Tongue (tissue), 2 donors: ENCODE data around the gene LAMA3. TPM values are rescaled to one million over a fixed set of nuclear protein-coding genes. Genes with fewer than 3 reads are reported as not detected.

Source experiments
- DNase-seq: peaks from one replicate; pipeline ENCODE4 v3.0.0-alpha.2; 2015
- total RNA-seq: library from RNA; depleted of rRNA; stranded (reverse); fragments of >200 nt; gene quantifications from one replicate; pipeline ENCODE4 v1.2.3, GENCODE V29; 2014

Gene LAMA3
- total RNA-seq, 1 donor from 2014 or later = 37.0 TPM

DNA sequence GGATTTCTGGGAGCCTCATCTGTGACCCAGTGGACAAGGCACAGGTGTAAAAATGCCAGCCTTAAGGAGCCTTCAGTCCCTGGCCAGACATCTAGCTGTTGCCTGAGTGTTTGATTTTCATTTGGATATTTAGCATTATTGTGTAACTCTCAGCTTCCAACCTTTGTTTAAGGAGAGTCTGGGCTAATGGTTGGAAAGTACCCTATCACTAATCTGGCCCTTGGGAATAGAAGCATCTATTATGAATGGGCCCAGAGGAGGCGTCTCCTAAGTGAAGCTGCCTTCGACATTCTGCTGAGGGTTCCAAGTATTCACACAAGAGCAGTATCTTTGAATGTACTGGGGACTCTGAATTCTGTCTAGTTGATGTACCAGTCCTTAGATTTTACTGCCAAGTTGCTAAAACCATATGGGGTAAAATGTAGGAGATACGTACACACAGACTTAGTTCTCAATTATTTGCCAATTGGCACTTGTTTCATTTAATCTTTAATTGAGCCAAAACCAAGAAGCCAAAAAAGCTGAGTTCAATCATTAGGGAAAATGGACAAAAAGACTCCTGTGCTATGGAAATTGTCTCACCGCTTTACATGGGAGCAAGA, 19.3 kb upstream of the LAMA3 start:
- no peak for DNase-seq

DNA sequence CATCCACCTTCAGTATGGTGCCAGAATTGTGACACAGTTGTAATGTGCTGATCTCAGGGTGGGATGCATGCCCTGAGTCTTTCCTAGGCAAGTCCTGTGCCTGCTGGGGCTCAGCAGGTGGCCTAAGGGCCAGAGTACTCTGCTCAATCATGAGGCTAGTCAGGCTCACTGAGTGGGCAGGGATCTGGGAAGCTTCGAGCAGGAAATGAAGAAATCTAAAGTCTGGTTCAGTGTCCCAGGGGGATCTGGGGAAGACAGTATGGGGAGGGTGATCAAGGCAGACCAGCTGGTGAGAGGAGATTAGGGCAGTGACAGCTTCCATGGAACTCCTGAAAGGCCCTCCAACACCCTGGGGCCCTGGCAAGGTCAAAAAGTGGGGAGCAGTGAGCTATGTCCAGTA, 17.7 kb upstream of the LAMA3 start:
- no peak for DNase-seq

DNA sequence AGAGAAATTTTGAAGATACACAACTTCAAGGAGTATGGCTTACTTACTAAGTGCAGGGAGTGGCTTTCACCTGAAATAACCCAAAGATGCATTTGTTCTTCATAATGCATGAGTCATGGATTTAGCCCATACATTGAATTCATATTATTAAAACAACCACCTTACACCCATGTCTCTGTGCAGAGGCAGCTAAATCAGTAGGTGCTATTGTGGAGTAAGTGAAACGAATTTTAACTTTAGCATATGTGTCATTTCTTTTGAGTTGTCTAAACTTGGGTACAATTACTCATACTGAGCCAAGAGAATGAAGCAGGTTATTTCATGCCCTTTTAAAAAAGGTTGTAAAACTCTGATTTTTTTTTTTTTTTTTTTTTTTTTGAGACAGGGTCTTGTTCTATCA, 15.5 kb upstream of the LAMA3 start:
- no peak for DNase-seq

DNA sequence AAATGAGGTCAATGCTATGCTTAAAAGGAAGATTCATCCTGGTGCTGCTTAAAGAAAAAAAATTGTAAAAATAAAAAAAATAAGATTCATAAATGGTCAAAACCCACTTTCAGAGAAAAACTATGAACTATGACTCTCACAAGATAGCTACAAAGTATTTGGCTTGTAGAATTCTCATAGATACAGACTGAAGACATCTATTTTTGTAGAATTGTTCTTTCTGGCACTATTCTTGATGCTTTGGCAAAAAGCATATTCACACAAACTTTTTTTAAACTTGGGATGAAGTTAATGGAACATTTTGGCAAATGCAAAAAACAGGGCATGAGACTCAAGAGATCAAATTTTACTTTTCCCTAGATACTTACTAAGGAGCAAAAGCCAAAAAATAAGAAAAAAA, 14.0 kb upstream of the LAMA3 start:
- no peak for DNase-seq

DNA sequence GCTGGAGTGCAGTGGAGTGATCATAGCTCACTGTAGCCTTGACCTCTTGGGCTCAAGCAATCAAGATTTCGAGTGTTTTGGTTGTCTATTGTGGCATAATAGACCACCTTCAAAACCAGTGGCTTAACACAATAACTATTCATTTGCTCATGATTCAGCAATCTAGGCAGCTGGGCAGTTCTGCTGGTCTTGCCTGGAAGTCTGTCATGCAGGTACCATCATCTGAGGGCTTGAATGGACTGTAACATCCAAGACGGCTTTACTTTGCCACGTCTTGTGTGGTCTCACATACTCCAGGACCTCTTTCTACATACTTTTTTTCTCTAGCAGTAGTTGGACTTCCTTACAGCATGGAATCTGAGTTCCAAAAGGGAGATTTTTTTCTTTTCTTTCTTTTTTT, 13.4 kb upstream of the LAMA3 start:
- DNase-seq = no peak

DNA sequence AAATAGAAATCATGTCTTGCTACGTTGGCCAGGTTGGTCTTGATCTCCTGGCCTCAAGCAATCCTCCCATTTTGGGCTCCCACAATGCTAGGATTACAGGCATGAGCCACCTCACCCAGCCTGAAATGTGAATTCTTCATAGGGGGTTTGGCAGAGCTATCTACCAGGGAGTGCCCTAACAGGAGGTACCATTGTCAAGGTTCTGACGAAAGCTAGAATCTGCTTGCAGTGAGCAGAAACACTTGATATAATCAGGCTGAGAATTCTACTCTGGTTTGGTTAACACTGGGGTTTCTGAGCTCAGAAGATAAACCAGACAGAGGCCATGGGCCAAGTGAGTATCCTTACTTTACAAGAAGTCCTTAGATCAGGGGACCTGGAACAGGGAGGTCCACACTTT, 7.2 kb upstream of the LAMA3 start:
- no peak for DNase-seq

DNA sequence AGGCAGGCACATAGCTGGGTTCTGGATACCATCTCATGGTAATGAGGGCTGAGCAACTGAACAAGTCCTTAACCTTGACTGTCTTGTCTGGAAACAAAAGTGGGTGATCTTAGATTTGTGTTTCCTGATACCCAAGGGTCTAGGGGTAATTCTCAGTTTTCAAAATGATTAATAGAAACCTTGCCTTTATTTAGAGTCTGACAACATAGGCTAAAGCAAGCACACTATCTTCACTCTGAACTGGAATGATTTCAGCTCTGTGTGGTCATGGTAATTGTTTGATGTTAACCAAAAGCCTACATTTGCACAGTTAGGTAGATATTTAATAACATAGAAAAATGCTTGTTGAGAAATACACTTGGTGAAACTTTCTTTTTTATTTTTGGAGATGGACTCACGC, 6.8 kb upstream of the LAMA3 start:
- DNase-seq = no peak

DNA sequence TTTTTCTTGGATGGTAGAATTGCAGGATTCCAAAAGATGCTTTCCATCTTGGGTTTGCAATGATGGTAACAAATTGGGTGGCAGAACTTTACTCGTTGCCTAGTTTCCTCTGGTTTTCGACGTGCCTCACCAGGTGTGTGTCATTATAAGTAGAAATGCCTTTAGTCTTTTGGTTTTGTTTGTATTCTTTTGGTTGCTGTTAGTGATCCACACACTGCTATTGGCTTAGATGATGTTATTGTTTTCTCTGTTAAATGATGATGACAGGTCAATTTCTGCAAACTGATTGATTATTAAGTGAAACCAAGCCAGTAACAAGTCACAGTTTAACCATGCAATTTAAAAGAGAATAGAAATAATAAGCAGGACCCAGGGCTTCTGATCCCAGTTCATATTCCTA, 6.1 kb upstream of the LAMA3 start:
- DNase-seq = no peak

DNA sequence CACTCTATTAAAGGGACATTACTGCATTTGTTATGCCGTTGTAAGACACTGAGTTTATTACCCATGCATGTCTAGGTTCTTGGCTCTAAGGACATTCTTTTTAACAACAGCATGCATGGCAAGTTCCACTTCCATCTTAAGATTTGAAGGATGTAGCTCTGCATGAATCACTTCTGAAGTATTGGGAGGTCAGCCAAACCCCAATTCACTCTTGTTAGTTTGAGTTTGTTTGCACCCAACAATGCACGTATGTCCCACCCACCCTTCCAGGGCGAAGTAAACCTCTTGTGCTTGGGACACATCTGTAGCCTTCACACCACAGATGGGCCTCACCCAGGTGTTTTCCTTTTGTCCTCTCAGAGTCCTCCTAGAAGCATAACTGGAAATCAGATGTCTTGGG, 5.6 kb upstream of the LAMA3 start:
- DNase-seq = no peak

DNA sequence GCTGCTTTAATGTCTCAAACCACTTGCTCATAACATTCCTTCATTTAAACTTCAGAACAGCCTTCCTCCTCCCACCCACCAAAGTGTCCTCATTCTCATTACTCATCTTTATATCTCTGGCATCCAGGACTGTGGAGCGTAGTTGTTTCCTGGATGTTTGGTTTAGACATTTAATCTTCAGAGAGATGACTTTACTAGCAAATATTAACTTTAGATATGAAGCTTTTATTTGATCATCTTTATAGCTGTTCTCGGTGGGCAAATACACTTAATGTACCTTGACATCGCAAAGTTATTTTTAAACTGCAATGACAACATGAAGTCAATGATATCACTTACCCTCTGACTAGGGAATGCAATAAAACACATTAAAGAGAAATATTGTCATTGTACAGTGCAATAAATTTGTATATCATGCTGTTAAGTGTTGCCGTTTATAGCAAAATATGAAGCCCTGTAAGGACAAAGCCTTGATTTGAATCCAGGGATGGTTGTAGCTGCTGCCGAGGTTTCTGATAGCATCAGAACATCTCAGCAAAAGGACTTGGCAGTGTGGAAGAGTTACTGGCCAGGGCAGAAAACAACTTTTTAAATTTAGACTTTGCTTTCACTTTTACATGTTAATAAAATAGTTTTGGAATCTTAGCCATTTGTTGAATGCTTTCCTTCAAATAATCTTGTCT, 4.6 kb upstream of the LAMA3 start:
- no peak for DNase-seq

DNA sequence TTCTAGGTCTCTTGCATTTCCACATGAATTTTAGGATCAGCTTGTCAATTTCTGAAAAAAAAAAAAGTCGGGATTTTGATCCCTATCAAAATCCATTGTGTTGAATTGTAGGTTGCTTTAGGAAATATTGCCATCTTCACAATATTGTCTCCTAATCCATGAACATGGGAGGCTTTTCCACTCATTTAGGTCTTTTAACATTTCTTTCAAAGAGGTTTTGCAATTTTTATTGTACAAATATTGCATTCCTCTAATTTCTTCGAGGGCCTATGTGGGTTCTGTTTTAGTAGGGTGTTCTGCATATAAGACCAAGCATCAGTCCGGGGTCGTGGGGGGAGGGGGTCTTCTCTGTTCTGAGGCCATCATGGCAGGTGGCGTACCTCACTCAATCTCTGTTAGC, 725 bp upstream of the LAMA3 start:
- no peak for DNase-seq

DNA sequence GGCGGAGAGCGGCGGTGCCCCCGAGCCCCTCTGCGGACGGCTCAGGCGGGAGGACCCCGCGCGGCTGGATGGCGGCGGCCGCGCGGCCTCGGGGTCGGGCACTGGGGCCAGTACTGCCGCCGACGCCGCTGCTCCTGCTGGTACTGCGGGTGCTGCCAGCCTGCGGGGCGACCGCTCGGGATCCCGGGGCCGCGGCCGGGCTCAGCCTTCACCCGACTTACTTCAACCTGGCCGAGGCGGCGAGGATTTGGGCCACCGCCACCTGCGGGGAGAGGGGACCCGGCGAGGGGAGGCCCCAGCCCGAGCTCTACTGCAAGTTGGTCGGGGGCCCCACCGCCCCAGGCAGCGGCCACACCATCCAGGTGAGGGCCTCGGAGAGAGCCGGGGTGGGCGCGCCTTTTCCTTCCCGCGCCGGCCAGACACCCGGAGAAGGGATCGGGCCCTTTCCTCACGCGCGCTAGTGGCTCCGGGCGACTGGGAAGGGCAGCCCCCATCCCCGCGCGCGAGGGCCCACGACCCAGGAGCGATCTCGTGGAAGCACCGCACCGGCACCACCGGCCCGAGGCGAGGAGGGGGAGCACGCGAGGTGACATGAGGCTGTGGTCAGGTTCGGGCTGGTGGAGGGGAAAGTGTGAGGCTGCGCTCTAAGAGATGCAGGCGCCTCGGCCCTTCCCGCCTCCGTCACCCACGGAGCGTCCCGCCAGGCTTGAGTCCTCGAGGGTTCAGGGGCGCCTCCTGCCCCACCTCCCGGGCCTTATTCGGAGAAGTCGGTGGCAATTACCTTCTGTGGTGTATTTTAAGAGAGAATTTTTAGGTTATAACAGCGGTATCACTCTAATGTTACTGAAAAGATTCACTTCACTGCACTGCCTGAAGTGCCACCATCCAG, 607 bp downstream of the LAMA3 start:
- DNase-seq = no peak

DNA sequence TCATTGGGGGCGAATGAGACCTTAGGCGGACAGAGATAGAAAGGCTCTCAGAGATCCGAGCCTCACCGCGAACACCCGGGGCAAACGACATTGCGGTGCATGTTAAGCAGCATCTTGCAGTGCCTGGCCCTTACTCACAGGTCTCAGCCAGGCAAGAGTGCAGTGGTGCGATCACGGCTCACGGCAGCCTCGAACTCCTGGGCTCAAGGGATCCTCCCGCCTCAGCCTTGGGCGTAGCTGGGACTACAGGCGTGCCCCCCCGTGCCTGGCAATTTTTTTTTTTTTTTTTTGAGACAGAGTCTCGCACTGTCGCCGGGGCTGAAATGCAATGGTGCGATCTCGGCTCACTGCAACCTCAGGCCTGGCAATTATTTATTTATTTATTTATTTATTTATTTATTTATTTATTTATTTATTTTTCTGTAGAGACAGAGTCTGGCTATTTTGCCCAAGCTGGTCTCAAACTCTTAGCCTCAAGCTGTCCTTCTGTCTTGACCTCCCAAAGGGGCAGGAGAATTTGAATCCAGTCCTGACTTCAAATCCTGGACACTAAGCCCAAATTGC, 1.3 kb downstream of the LAMA3 start:
- no peak for DNase-seq

DNA sequence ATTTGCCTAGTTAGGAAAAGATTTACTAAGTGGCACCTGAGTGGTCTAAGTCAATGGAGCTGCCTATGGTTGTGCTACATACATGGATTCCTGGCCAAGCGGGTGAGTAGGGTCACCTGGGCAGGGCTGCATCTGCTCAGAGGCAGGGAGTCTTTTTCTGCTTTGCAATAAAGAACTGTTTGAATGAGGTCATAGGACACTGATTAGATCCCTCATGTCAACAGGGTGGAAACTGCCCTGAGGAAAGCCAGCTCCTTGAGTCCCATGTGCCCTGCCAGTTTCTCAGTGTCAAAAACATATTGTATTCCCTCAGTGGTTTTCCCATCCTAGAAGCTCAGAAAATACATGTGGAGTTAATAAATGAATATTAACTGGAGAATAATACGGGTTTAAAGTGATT, 4.6 kb downstream of the LAMA3 start:
- DNase-seq = no peak

DNA sequence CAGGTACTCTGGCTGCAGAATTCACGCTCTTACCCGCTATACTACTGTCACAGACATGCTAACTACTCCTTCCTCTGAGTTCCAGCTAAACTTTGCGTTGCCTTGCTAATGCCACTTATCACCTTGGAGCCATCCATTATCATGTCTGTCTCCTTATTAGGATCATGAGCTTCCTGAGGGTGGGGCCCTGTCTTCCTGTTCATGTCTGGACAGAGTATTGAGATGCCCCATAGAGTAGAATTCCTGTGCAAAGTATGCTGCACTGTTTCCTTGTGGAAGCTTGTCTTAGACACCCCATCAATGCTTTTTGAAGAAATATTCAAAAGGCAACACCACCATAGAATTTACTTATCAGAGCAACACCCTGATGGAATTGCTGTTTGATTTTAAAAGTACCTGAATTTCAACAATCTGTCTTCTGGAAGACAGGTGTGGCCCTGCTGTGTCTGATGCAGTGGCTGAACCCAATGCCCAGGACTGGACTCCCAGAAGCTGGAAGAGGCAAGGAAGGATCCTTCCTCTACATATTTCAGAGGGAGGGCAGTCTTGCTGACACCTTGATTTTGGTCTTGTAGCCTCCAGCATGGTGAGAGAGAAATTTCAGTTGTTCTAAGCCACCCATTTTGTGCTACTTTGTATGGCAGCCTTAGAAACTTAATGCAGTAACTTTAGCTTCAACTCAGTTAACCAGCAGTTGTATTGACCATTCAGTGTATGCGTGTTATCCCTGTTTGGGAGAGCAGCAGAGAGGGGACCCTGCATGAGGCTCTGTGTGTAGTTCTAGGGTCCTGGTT, 5.6 kb downstream of the LAMA3 start:
- no peak for DNase-seq

DNA sequence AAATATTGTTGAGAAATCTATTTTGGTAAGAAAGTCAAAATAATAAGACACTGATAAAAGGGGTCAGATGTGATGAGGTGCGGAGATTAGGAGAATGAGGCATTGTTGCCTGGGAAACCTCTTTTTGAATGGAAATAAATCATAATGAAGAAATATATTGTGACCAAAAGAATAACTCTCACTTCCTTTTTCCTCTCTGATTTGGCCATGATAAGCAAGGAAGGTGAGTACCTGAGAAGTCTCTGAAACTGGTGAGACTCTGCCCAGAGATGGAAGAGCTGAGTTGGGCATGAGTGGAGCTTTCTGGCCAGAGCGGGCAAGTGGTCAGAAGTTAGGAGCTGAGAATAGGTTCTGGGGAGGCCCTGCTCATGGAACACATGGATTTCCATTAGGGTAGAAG, 11.8 kb downstream of the LAMA3 start:
- no peak for DNase-seq

DNA sequence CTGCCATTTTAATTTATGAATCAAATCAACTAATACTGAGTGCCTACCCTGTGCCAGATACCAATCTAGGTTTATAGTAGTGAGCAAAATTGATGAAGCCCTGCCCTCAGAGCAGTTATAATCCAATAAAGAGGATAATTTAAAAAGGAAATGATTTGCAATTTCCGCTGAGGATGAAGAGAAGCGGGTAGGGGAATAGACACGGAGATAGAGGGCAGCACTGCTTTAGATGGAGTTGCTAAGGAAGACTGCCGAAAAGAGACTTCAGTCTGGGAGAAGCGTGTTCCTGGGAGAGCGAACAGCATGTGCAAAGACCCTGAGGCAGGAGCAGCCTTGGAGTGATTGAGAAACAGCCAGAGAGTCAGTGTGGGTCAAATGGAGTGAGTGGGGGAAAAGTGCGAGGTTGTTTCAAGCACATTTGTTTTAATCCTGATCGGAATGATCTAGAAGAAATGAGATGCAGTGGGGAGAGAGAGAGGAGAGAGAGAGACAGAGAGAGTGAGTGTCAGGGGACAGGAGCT, 12.4 kb downstream of the LAMA3 start:
- DNase-seq = no peak

DNA sequence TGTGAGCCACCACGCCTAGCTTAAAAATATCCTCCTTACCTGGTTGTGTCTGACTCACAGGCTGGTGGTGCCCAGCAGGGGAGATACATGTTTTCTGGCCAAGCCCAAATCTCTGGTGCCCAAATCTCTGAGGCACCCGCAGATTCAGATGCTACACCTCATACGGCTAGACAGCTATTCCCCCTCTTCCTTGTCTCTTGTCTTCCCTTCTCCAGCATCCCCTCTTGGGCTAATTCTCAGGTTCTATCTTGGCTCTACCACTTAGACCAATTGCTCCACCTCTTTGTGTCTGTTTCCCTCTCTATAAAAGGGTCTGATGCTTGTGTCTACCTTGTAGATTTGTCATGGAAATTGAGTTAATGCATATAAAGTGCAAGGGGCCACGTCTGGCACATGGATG, 13.4 kb downstream of the LAMA3 start:
- no peak for DNase-seq

DNA sequence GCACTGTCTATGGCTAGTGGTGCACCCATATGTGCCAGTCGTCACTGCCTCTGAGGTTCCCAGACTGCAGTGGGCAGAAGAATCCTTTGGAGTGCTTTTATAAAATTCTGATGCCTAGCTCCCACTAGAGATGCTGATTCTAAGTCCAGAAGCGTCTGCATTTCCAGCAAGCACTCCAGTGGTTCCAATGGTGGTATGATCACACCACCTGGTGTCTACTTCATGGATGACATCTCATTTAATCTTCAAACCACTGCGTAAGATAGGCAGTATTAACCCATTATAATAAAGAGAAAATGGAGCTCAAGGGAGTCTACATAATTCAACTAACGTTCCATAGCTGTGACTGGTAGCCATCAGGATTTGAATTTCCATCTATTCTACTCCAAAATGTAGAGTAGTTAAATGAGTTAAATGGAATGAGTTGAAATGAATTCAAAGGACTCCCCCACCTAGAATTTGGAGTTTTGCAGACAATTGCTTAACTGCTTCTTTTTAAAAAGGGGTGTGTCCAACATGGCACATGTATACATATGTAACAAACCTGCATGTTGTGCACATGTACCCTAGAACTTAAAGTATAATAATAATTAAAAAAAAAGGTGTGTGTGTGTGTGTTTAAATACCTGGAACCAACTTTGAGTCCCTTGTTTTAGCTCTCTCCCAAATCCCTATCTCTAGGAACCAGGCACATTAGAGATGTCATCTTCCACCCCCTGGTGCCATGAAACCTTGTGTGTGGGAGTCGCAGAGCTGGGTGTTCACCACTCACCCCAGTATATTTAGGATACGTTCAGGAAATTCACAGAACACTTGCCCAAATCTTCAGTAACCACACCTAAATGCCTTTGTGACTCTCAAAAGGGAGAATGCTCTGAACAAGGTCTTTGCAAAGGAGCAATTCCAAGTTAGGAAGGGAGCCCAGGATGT, 14.1 kb downstream of the LAMA3 start:
- DNase-seq = peak; percentile 34

DNA sequence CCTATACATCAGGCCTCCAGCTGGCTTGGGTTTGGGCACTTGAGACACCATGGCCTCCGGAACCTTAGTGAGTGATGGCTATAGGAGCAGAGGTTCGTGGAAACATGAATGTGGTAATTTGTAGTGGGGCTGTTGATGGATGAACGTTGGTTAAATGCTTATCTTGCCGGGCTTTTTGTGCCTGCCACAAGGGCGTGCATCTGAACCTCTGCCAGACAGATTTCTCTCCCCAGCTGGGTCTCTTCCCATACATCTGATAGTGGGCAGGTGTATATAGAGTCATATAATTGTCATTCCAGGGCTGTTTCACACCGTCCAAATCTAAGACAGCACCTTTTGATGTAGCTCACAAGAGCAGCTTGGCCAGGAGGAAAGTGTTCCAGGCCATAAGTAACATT, 14.7 kb downstream of the LAMA3 start:
- DNase-seq = no peak

DNA sequence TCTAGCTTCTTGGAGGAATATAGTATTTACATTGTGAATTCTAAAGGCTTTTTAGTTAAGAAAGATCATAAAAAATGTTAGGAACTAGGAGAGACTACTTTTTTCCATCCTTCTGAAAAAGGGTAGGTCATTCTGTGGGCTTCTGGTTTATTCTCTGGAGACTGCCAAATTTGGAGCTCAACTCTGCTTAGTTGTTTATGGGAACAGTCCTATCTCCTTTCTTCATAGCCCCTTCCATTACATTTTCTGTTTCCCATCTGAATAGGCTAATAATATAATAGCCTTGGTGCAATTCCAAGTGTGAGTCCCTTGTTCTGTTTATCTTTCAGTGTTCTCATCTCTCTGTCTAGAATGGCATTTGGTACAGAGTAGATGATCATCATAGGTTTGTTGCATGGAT, 15.6 kb downstream of the LAMA3 start:
- DNase-seq = no peak
